ENCODE results near the gene SLC6A13.
A peak's percentile ranks its signal among the peaks of the same experiment; 100 is the strongest.

Gene SLC6A13

DNA sequence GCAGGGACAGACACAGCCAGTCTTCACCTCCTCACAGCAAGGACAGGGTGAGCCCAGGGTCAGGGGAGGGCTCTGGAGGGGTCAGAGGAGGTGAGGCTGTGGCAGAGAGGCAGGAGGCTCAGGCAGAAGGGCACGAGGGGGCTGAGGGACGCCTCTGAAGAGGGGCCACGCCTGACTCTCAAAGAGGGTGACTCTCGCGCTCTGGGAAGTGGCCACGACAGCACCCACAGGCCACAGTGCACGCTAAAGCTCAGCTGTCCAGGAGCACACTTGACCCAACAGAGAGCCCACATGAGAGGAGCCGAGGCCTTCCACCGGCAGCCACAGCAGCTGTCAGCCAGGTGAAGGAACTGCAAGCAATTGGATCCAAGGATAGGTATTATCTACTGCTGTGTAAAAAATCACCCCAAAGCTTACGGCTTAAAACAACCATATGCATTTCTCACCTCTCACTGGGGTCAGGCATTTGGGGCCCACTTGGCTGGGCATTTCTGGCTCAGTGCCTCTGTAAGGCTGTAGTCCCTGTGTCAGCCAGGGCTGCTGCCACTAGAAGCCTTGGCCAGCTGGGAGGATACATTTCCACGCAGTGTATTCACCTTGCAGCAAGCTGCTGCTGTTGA is 76.5 kb downstream of the SLC6A13 start:
- no peak overlapping the region for H3K4me3 Mint-ChIP-seq
- peaks cover 0 to 1% of the 10 kb centered on the region in 2 donors for H3K9me3 Mint-ChIP-seq
- DNase-seq (no peak), ATAC-seq (replicated peaks) (no peak)
- H3K27me3 Mint-ChIP-seq, result peaks cover 42 to 51% of the 10 kb centered on the region in 2 donors
- peaks cover 7 to 8% of the 10 kb centered on the region in 2 donors for H3K4me1 Mint-ChIP-seq
- H3K36me3 Mint-ChIP-seq, result no peaks in the 10 kb centered on the region
- no peak overlapping the region for H3K27ac Mint-ChIP-seq

DNA sequence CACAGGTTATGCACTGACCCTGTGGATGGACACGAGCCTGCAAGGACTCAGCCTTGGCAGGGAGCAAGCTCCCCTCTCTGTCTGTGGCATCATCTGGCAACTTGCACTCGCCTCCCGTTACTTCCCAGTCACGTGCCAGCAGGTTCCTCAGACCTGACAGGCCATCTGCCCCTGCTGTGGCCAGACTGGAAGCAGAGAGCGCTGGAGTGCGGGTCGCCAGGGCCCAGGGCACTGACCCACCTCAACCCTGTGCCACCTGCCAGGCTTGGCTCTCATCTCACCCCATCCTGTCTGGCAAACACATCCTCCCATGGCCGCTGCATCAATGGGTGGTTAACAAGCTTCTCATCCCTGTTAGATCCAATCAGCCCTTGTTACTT is 77.1 kb downstream of the SLC6A13 start:
- H3K27ac Mint-ChIP-seq, result no peak overlapping the region
- no peaks in the 10 kb centered on the region for H3K36me3 Mint-ChIP-seq
- peaks cover 0 to 1% of the 10 kb centered on the region in 2 donors for H3K9me3 Mint-ChIP-seq
- peaks cover 41 to 45% of the 10 kb centered on the region in 2 donors for H3K27me3 Mint-ChIP-seq
- H3K4me3 Mint-ChIP-seq, result no peak overlapping the region
- H3K4me1 Mint-ChIP-seq, result peaks cover 7 to 8% of the 10 kb centered on the region in 2 donors
- DNase-seq (no peak), ATAC-seq (replicated peaks) (no peak)

DNA sequence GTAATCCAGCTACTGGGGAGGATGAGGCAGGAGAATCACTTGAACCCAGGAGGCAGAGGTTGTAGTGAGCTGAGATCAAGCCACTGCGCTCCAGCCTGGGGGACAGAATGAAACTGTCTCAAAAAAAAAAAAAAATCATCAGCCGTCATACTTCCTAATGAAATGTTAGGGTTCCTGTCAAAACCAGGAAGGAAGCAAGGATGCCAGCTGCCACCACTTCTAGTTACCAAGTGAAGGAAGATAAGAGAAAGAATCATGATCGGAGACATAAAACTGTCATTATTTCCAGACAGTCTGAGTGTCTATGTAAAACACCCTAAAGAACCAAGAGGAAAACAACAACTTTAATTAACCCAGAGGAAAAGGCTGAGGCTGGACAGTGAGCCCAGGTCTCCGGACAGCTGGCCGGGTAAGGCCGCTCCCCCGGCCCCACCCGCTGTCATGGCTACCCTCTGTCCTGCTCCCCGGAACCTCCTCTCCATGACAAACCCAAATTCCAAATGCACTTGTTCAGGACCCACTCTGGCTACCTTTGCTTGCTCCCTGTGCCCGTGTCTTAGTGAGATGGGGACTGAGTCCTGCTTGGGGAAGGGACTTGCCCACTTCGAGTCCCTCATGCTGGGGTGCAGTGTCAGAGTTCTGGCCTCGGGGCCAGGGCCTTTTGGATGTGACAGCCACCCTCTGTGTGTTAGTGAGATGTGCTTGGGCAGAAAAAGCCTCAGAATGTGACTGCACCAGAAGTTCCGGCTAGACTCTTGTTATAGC is 77.6 kb downstream of the SLC6A13 start:
- DNase-seq, result no peak
- Mint-ChIP-seq H3K27ac (no peak overlapping the region), H3K4me1 (peaks cover 11 to 13% of the 10 kb centered on the region in 2 donors), H3K36me3 (no peaks in the 10 kb centered on the region), H3K9me3 (peaks cover 0 to 1% of the 10 kb centered on the region in 2 donors), H3K27me3 (peaks cover 40 to 42% of the 10 kb centered on the region in 2 donors), H3K4me3 (no peak overlapping the region)
- ATAC-seq (replicated peaks), result no peak

DNA sequence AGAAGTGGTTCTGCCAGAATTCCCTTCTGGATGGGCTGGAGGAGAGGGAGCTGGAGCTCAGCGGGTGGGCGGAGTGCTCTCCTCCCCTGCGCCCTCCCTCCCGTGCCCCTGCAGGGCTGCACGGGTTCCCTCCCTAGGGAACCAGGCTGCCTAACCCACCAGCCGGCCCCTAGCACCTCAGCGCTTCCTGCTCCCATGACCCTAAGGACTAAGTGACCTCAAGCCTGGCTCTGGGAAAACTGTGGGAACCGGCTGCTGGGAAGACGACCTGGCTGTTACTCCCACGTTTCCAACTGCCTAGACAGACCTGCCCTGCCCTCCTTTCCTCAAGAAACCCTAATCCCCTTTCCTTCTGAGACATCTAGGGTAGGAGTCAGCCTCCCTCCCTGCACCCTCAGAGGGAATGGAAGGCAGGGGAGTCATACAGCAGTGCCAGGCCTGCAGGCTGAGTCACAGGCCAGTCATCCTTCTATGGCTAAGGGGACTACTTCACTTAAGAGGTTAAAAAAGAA is 80.2 kb downstream of the SLC6A13 start:
- DNase-seq (no peak), ATAC-seq (replicated peaks) (peak in 1 of 2 donors; percentile 28)
- Mint-ChIP-seq H3K36me3 (no peaks in the 10 kb centered on the region), H3K27me3 (peaks cover 39 to 44% of the 10 kb centered on the region in 2 donors), H3K4me3 (no peak overlapping the region), H3K9me3 (no peaks in the 10 kb centered on the region), H3K4me1 (peaks cover 5 to 8% of the 10 kb centered on the region in 2 donors), H3K27ac (no peak overlapping the region)

DNA sequence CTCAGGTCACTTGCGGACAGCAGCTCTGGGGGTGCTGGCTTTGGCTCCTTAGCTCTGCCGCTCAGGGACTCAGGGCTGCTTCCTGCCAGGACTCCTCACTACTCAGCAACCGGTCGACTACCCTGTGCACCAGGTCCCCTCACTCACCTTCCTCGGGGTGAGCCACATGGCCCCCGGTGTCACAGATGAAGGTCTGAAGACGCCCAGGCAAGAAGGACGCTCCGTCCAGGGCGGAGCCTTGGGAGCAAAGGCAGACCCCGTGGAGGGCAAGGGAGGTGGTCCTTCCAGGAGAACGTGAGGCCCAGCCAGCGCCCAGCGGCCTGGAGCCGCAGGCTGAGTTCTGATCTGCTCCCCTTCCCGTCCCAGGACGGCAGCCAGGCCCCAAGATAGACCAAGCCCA is 80.7 kb downstream of the SLC6A13 start:
- H3K36me3 Mint-ChIP-seq, result no peaks in the 10 kb centered on the region
- H3K27me3 Mint-ChIP-seq, result peaks cover 36 to 44% of the 10 kb centered on the region in 2 donors
- no peak overlapping the region for H3K27ac Mint-ChIP-seq
- DNase-seq, result no peak
- H3K9me3 Mint-ChIP-seq, result no peaks in the 10 kb centered on the region
- peaks cover 5 to 8% of the 10 kb centered on the region in 2 donors for H3K4me1 Mint-ChIP-seq
- no peak for ATAC-seq (replicated peaks)
- H3K4me3 Mint-ChIP-seq, result no peak overlapping the region

DNA sequence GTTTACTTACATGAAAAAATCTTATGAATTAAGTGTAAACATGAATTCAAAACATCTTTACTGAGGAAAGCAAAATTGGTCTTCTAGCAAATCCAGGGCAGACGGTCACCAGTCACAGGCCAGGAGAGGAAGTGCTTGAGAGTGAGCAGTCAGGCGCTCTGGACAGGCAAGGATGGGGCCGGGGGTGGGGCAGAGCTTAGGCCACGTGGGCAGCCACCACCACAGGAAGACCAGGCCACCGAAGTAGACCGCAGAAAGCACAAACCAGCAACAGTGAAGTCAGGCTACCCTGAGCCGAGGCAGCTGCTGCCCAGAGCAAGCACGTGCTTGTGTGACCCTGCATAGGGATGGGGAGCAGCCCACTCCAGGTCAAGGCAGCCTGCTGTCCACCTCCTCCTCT is 82.2 kb downstream of the SLC6A13 start:
- ATAC-seq (replicated peaks) (peak; percentile 60 to 74), DNase-seq (no peak)
- no peaks in the 10 kb centered on the region for H3K36me3 Mint-ChIP-seq
- peaks cover 28 to 34% of the 10 kb centered on the region in 2 donors for H3K27me3 Mint-ChIP-seq
- H3K27ac Mint-ChIP-seq, result no peak overlapping the region
- no peak overlapping the region for H3K4me3 Mint-ChIP-seq
- peaks cover 5 to 8% of the 10 kb centered on the region in 2 donors for H3K4me1 Mint-ChIP-seq
- H3K9me3 Mint-ChIP-seq, result no peaks in the 10 kb centered on the region

DNA sequence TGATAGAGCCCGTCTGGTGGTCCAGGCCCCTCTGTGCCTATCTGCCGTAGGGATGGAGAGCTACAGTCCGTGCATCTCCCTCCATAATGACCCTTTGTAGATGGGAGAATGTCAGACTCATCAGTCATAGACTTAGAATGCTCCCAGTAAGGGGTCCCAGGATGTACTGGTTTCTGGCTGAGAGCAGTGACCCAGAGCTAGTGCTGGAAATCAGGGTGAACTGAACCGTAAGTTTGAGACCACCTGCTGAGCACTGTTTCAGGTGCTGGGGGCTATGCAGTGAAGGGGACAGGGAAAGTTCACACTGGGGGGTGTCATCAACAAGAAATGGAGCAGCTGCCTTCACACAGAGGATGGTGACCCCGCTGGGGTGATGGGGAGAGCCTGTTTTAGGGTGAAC is 82.8 kb downstream of the SLC6A13 start:
- H3K36me3 Mint-ChIP-seq, result no peaks in the 10 kb centered on the region
- H3K27me3 Mint-ChIP-seq, result peaks cover 28 to 29% of the 10 kb centered on the region in 2 donors

DNA sequence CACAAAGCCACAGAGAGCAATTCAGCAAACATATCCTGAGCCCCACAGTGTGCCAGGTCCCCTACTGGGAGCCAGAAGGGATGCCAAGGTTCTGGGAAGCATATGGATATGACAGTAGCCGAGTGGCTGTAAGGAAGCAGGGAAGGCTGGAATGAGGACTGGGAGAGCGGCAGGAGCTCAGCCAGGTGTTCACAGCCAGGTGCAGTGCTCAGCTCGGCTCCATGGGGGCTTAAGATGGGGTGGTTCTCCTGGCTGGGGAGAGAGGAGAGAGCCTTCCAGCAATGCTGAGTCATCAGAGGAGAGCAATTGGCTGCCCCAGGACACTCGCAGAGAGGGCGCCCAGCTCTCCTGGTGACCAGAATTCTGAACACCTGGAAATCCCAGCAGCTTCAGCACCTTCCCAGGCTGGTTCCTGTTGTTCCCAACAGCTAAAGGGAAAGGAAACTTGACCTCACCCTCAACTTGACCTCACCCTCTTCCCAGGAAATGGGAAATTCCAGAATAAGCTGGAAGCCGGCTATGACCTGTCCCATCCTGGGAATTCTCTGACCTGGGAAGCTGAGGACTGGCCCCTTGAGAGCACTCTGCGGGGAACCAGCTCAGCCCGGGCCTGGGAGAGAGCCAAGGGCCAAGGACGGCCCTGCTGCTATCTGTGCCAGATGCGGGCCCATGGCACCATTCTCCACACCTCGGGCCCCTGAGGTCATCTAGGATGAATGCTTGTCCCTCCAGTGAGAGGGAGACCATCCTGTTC is 83.3 kb downstream of the SLC6A13 start:
- no peak overlapping the region for H3K27ac Mint-ChIP-seq
- ATAC-seq (replicated peaks), result no peak
- no peaks in the 10 kb centered on the region for H3K9me3 Mint-ChIP-seq
- H3K27me3 Mint-ChIP-seq, result peaks cover 26% of the 10 kb centered on the region in 2 donors
- no peaks in the 10 kb centered on the region for H3K36me3 Mint-ChIP-seq
- no peak overlapping the region for H3K4me3 Mint-ChIP-seq
- no peak for DNase-seq
- peaks cover 5 to 8% of the 10 kb centered on the region in 2 donors for H3K4me1 Mint-ChIP-seq

More for the DNA sequence above, 82.8 kb downstream of the SLC6A13 start:
- ATAC-seq (replicated peaks), result no peak
- Mint-ChIP-seq H3K4me1 (peaks cover 5 to 8% of the 10 kb centered on the region in 2 donors), H3K9me3 (no peaks in the 10 kb centered on the region), H3K4me3 (no peak overlapping the region), H3K27ac (no peak overlapping the region)
- no peak for DNase-seq

DNA sequence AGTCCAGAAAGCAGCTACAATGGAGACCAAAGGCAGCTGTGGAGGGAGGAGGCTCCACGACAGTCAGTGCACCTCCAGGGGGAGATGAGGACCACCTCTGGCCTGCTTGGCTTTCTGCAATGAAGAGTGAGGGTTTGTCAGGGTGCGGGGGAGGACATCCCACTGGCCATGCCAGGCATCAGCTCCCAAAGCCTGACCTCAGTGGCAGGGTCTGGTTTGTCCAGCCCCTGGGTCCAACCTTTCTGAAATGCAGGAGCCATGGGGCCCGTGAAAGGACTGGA is 83.9 kb downstream of the SLC6A13 start:
- ATAC-seq (replicated peaks), result no peak

DNA sequence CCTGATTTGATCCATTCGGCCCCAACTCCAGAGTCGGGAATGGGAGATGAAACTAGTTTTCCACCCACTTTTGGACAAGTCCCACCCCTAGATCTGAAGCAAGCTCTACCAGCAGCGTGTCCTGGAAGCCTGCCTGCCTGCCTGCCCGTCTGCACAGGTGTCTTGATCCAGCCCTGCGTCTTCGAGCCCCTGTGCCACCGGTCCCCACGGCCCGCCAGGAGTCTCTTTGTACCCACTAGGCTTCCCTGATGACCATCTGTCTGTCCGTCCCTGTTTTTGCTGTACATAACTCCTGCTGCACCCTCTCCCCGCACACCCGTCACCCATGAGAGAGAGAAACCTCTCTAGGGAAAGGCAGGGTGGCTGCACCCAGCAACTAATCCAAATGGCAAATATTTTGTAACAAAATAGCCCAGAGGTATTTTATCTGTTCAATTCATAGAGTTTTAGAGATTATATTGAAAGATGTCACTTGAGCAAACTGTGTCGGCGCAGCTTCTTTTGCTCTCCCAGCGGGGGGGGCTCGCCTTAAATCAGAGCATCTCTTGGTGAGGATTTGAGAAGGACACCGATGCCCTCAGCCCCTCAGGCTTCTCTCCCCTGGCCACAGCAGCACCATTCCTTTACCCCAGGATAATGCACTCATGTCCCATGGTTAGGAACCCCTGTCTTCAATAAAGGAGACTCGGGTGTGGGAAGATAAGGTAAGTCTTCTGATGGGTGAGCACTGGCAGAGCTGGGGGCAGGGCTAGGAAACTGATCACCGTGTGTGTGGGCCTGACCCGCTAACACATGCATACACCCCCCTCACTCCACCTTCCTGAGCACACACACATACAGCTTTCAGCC is 84.4 kb downstream of the SLC6A13 start:
- Mint-ChIP-seq H3K4me1 (peaks cover 5 to 8% of the 10 kb centered on the region in 2 donors), H3K36me3 (no peaks in the 10 kb centered on the region), H3K27ac (no peak overlapping the region), H3K9me3 (no peaks in the 10 kb centered on the region), H3K4me3 (no peak overlapping the region), H3K27me3 (peaks cover 27 to 30% of the 10 kb centered on the region in 2 donors)
- DNase-seq, result no peak
- no peak for ATAC-seq (replicated peaks)

More for the DNA sequence above, 83.9 kb downstream of the SLC6A13 start:
- Mint-ChIP-seq H3K4me1 (peaks cover 5 to 8% of the 10 kb centered on the region in 2 donors), H3K9me3 (no peaks in the 10 kb centered on the region), H3K27me3 (peaks cover 27% of the 10 kb centered on the region in 2 donors), H3K27ac (no peak overlapping the region), H3K4me3 (no peak overlapping the region), H3K36me3 (no peaks in the 10 kb centered on the region)
- no peak for DNase-seq

DNA sequence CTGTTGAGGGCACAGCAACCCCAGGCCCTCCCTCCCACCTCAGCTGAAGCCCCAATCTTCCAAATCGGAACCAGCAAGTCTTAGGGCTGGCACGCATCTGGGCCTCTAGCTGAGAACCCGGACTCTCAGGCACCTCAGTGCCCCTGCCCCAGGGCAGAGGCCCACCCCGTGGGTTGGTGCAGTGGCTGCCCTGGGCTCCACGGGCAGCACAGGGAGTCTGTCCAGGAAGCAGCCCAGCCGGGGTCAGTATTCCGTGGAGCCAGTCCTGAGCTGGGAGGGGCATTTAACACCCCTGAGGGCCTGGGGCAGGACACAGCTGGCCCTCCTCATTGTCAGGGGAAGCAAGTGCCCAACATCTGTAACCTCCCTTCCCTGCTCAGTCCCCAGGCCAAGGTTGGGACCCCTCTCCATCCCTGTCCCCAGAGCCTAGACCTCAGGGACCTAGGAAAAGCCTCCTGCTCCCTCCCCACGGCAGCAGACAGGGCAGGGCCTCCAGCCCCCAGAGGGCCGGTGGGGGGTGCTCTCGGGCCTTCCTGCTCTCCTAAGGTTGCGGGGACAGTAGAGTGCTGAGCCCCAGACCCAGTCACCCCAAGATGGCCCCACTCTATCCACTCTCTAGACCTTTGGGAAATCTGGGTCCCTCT is 85.2 kb downstream of the SLC6A13 start:
- H3K27ac Mint-ChIP-seq, result no peak overlapping the region
- no peak for DNase-seq
- H3K27me3 Mint-ChIP-seq, result peaks cover 35 to 37% of the 10 kb centered on the region in 2 donors
- no peak for ATAC-seq (replicated peaks)
- no peaks in the 10 kb centered on the region for H3K9me3 Mint-ChIP-seq
- peaks cover 5 to 8% of the 10 kb centered on the region in 2 donors for H3K4me1 Mint-ChIP-seq
- H3K36me3 Mint-ChIP-seq, result no peaks in the 10 kb centered on the region
- no peak overlapping the region for H3K4me3 Mint-ChIP-seq

DNA sequence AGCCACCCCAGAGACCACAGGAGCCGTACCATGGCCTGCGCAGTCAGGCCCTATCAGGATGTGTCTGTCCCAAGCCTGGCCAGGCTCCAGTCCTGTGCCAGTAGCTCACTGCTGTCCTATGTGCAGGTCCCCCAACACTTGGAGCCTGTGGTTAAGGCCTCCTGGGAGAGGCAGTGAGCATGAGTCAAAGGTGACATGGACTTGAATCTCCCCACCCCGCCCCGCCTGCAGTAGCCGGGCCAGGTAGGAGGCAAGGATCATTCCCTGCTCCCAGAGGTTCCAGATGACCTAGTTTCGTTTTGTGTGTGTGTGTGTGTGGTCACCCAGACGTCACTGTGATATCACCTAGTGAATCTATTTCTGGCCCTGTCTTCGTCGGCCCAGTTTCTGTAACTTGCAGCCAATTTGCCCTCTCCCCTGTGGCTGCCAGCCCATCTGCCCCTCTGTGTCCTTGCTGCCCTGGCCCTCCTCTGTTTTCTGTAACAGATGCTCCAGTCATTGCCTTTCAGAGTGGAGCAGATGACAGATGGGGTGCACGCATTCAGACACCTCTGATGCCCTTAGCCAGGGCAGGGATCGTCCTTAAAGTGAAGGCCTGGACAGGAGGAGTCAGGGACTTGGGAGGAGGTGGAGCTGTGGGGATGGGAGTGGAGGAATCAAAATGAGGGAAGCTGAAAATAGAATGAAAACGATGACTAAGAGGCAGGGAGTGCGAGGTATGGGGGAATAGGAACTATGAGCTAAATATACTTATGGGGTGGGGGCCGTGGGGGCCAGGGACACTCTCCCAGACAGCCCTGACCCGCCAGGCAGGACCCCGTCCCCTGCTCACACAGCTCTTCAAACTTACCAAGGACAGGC is 86.1 kb downstream of the SLC6A13 start:
- no peak for ATAC-seq (replicated peaks)
- no peak overlapping the region for H3K4me3 Mint-ChIP-seq
- DNase-seq, result no peak
- H3K4me1 Mint-ChIP-seq, result peaks cover 5 to 8% of the 10 kb centered on the region in 2 donors
- H3K27me3 Mint-ChIP-seq, result peaks cover 39 to 44% of the 10 kb centered on the region in 2 donors
- no peak overlapping the region for H3K27ac Mint-ChIP-seq
- H3K9me3 Mint-ChIP-seq, result no peaks in the 10 kb centered on the region
- H3K36me3 Mint-ChIP-seq, result no peaks in the 10 kb centered on the region

DNA sequence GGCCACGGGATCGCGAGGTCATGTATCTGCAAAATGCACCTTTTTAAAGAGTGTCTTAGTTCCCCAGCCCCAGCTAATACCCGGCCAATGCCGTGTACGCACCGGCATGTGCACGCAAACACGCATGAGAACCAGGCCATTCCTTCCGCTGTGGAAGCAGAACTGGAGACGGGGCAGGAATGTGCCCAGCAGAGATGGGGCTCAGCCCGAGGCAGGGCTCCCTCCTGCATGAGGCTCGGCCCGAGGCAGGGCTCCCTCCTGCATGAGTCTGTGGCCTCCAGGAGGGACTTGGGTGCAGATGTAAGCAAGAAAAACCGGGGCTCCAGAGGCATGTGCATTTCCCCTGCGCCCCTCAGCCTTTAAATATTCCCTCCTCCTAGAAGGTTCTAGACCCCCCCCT is 86.9 kb downstream of the SLC6A13 start:
- H3K4me3 Mint-ChIP-seq, result no peak overlapping the region
- no peak overlapping the region for H3K27ac Mint-ChIP-seq
- no peak for DNase-seq
- H3K36me3 Mint-ChIP-seq, result no peaks in the 10 kb centered on the region
- no peaks in the 10 kb centered on the region for H3K9me3 Mint-ChIP-seq
- ATAC-seq (replicated peaks), result no peak
- peaks cover 5 to 8% of the 10 kb centered on the region in 2 donors for H3K4me1 Mint-ChIP-seq
- peaks cover 47 to 51% of the 10 kb centered on the region in 2 donors for H3K27me3 Mint-ChIP-seq
